ENCODE results near the gene BABAM2.

DNA sequence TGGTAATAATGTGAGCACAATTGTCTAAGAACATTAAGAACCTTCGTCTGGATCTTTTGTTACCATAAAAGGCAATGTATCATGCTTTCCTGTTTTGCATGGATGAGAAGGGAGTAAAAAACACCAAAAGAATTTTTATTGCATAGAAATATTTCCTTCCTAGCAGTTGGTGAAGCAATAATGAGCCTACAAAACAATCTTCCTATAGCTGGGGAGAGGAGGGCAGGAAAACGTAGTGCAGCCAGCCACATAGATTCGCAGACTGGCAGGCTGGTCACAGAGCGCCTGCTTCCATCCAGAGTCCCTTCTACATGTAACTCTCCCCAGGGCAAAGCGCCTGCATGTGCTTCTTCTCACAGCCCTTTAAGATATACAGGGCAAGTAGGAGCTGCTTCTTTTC, 190.4 kb downstream of the BABAM2 start:
- TF ChIP-seq TBL1XR1 (IDR thresholded peaks at IDR 0.05; ENCODE audit: low read depth, low read length): no peak
- no peak for TF ChIP-seq POLR2A (IDR thresholded peaks at IDR 0.05; ENCODE audit: low read depth, low read length)
